Liver (tissue), 9 donors: ENCODE results near the gene BPIFA2. TPM values are rescaled to one million over a fixed set of nuclear protein-coding genes. Genes with fewer than 3 reads are reported as not detected.

Experiments
- DNase-seq: peaks from one replicate; pipeline ENCODE4 v3.0.0-alpha.2; 2017; ENCODE audit warnings: low spot score
- H3K27ac ChIP-seq, 2 donors: one replicate each; pipeline ENCODE4 v1.7.0; 2013; ENCODE audit warnings: inconsistent platforms in 2 of 2, low read length in 2 of 2, control low read depth in 1 of 2, low read depth in 1 of 2, mild to moderate bottlenecking in 1 of 2
- H3K27me3 ChIP-seq, 4 donors: one replicate each; pipeline versions ENCODE4 v1.6.1 to v1.7.0; 2013; ENCODE audit warnings: low read length in 3 of 4, inconsistent platforms in 1 of 4, mild to moderate bottlenecking in 1 of 4, moderate library complexity in 1 of 4; ENCODE audit not compliant: control insufficient read depth in 4 of 4, insufficient read depth in 4 of 4
- H3K36me3 ChIP-seq, 4 donors: one replicate each; pipeline versions ENCODE4 v1.6.1 to v1.7.0; 2013; ENCODE audit warnings: low read length in 3 of 4, mild to moderate bottlenecking in 3 of 4, low read depth in 1 of 4, moderate library complexity in 1 of 4; ENCODE audit not compliant: control insufficient read depth in 4 of 4, insufficient read depth in 3 of 4
- H3K4me1 ChIP-seq, 4 donors: one replicate each; pipeline versions ENCODE4 v1.6.1 to v1.7.0; 2013; ENCODE audit warnings: low read length in 3 of 4, mild to moderate bottlenecking in 3 of 4, moderate library complexity in 1 of 4; ENCODE audit not compliant: control insufficient read depth in 4 of 4, insufficient read depth in 4 of 4
- H3K4me3 ChIP-seq, 3 donors: one replicate each; pipeline versions ENCODE4 v1.6.1 to v1.7.0; 2013; ENCODE audit warnings: low read length in 3 of 3, control low read depth in 1 of 3, low read depth in 1 of 3, mild to moderate bottlenecking in 1 of 3
- H3K9ac ChIP-seq, 2 donors: one replicate each; pipeline ENCODE4 v1.7.0; 2013; ENCODE audit warnings: low read length in 2 of 2, mild to moderate bottlenecking in 2 of 2, moderate library complexity in 2 of 2, control low read depth in 1 of 2, low read depth in 1 of 2
- H3K9me3 ChIP-seq, 4 donors: one replicate each; pipeline versions ENCODE4 v1.6.1 to v1.7.0; 2013; ENCODE audit warnings: low read length in 3 of 4; ENCODE audit not compliant: control insufficient read depth in 4 of 4
- FOXA1 ChIP-seq: IDR thresholded peaks from 2 replicates; pipeline ENCODE4 v1.6.1; 2016; ENCODE audit warnings: antibody characterized with exemption
- FOXA2 ChIP-seq: IDR thresholded peaks from 2 replicates; pipeline ENCODE4 v1.6.1; 2016; ENCODE audit warnings: antibody characterized with exemption
- GABPA ChIP-seq, 2 donors: IDR thresholded peaks in 1 of 2; conservative IDR thresholded peaks in 1 of 2; 2 replicates each; pipeline ENCODE4 v1.6.1; 2016; ENCODE audit warnings: antibody characterized with exemption in 2 of 2, mild to moderate bottlenecking in 1 of 2, moderate library complexity in 1 of 2
- HNF4A ChIP-seq, 2 donors: conservative IDR thresholded peaks; 2 replicates each; pipeline ENCODE4 v1.6.1; 2016; ENCODE audit warnings: antibody characterized with exemption in 2 of 2, mild to moderate bottlenecking in 2 of 2
- HNF4G ChIP-seq: IDR thresholded peaks from 2 replicates; pipeline ENCODE4 v1.6.1; 2016; ENCODE audit warnings: antibody characterized with exemption
- NR2F2 ChIP-seq: IDR thresholded peaks from 2 replicates; pipeline ENCODE4 v1.6.1; 2016; ENCODE audit warnings: antibody characterized with exemption
- RAD21 ChIP-seq, 2 donors: IDR thresholded peaks; 2 replicates each; pipeline ENCODE4 v1.6.1; 2016; ENCODE audit warnings: antibody characterized with exemption in 2 of 2, mild to moderate bottlenecking in 2 of 2
- RXRA ChIP-seq, 2 donors: IDR thresholded peaks; 2 replicates each; pipeline ENCODE4 v1.6.1; 2017 to 2018; ENCODE audit warnings: antibody characterized with exemption in 2 of 2, mild to moderate bottlenecking in 1 of 2
- YY1 ChIP-seq: IDR thresholded peaks from 2 replicates; pipeline ENCODE4 v1.6.1; 2016; ENCODE audit warnings: antibody characterized with exemption, mild to moderate bottlenecking
- WGBS: extraction: QIAGEN DNeasy Blood & Tissue Kit; methylation state at CpG from one replicate; pipeline ENCODE4 v1.1.7; 2013; 5-methylcytosine and 5-hydroxymethylcytosine counted together
- polyA plus RNA-seq, 2 donors: library from polyadenylated mRNA; stranded (reverse) in 1 of 2; unstranded in 1 of 2; fragments of 200-250 nt in 1 of 2; fragments of >200 nt in 1 of 2; fragmentation: Nextera tagmentation in 1 of 2; extraction: Ambion mirVana in 1 of 2; gene quantifications; one replicate each; pipeline versions ENCODE4 v1.2.1 to v1.2.3, GENCODE V29; 2013 to 2015
- total RNA-seq, 2 donors: library from RNA; depleted of rRNA; stranded (reverse); fragments of >200 nt; gene quantifications; one replicate each; pipeline ENCODE4 v1.2.3, GENCODE V29; 2014
- TF ChIP-seq, protein P1 (sequence below): IDR thresholded peaks from 2 replicates; pipeline ENCODE4 v1.6.1; 2016; ENCODE audit warnings: antibody characterized with exemption
- TF ChIP-seq, protein P2 (sequence below): IDR thresholded peaks from 2 replicates; pipeline ENCODE4 v1.6.1; 2016; ENCODE audit warnings: antibody characterized with exemption, mild to moderate bottlenecking
- TF ChIP-seq, protein P3 (sequence below): IDR thresholded peaks from 2 replicates; pipeline ENCODE4 v1.6.1; 2016; ENCODE audit warnings: antibody characterized with exemption
- TF ChIP-seq, protein P4 (sequence below): fragments of 150-350 bp; IDR thresholded peaks from 2 replicates; pipeline ENCODE4 v1.5.1; 2017; ENCODE audit warnings: improper control_type of control experiment, low read depth, low read length; ENCODE audit not compliant: missing input control
- TF ChIP-seq, protein P5 (sequence below): IDR thresholded peaks from 2 replicates; pipeline ENCODE4 v1.6.1; 2016; ENCODE audit warnings: antibody characterized with exemption
- donor health status: healthy.
- donor health status: healthy.
- donor health status: healthy.
- donor health status: healthy.
- donor health status: healthy.

Gene BPIFA2
- total and polyA plus RNA-seq, 4 donors, result not detected

DNA sequence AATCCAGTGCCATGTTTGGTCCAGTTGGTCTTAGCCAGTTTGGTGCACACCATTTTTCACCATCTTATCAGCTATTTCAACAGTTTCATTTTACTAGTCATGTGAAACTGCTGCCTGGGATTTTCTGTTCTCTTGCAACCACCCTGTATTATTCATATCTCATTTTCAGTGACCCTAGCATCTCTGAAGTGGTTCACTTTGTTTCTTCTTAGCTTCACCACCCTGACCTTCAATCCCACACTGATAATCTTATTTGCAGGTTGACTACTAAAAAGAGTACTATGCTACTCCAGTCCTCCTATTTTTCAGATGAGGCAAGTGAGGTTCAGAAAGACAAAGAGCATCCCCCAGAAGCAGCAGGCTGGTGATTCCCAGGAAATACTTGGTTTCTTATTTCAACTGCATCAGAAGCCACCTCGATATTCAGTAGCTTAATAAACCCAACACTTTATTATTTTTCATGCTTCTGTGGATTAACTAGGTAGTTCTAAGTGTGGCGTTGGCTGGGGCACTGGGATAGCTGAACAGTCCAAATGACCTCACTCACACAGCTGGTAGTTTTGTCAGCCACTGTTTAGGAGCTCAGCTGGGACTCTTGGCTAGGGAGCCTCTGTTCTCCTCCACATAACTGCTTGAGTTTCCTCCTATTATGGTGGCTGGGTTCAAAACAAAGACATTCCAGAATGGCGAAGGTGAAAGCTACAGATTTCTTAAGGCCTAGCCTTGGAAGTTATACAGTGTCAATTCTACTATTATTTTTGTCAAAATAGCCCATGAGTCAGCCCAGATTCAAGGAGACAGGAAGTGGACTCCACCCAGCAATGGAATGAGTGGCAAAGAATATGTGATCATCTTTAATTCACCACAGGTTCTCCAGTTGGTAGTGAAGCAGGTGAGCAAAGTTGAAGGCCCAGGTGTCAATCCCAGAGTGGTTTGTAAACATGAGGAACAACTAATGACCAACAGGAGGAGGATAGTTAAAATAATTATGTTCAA, 47.9 kb upstream of the BPIFA2 start:
- no peak overlapping the region for H3K27ac ChIP-seq
- H3K4me3 ChIP-seq, result no peak overlapping the region
- peaks cover 0 to 2% (median 0%) of the 10 kb centered on the region in 4 donors for H3K27me3 ChIP-seq
- H3K9ac ChIP-seq, result no peak overlapping the region
- 83% methylated on average over 3 of the region's 3 CpGs for WGBS
- peaks cover 0 to 2% (median 0%) of the 10 kb centered on the region in 4 donors for H3K9me3 ChIP-seq
- H3K4me1 ChIP-seq, result peaks cover 4 to 10% (median 4%) of the 10 kb centered on the region in 4 donors
- no peak for DNase-seq
- TF ChIP-seq, protein P1, sequence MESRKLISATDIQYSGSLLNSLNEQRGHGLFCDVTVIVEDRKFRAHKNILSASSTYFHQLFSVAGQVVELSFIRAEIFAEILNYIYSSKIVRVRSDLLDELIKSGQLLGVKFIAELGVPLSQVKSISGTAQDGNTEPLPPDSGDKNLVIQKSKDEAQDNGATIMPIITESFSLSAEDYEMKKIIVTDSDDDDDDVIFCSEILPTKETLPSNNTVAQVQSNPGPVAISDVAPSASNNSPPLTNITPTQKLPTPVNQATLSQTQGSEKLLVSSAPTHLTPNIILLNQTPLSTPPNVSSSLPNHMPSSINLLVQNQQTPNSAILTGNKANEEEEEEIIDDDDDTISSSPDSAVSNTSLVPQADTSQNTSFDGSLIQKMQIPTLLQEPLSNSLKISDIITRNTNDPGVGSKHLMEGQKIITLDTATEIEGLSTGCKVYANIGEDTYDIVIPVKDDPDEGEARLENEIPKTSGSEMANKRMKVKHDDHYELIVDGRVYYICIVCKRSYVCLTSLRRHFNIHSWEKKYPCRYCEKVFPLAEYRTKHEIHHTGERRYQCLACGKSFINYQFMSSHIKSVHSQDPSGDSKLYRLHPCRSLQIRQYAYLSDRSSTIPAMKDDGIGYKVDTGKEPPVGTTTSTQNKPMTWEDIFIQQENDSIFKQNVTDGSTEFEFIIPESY, result no peak
- TF ChIP-seq NR2F2, result no peak
- no peak for TF ChIP-seq HNF4G
- TF ChIP-seq GABPA (IDR thresholded peaks at IDR 0.05 in 1 of 2, conservative IDR thresholded peaks at IDR 0.05 in 1 of 2), result no peak
- TF ChIP-seq, protein P2, sequence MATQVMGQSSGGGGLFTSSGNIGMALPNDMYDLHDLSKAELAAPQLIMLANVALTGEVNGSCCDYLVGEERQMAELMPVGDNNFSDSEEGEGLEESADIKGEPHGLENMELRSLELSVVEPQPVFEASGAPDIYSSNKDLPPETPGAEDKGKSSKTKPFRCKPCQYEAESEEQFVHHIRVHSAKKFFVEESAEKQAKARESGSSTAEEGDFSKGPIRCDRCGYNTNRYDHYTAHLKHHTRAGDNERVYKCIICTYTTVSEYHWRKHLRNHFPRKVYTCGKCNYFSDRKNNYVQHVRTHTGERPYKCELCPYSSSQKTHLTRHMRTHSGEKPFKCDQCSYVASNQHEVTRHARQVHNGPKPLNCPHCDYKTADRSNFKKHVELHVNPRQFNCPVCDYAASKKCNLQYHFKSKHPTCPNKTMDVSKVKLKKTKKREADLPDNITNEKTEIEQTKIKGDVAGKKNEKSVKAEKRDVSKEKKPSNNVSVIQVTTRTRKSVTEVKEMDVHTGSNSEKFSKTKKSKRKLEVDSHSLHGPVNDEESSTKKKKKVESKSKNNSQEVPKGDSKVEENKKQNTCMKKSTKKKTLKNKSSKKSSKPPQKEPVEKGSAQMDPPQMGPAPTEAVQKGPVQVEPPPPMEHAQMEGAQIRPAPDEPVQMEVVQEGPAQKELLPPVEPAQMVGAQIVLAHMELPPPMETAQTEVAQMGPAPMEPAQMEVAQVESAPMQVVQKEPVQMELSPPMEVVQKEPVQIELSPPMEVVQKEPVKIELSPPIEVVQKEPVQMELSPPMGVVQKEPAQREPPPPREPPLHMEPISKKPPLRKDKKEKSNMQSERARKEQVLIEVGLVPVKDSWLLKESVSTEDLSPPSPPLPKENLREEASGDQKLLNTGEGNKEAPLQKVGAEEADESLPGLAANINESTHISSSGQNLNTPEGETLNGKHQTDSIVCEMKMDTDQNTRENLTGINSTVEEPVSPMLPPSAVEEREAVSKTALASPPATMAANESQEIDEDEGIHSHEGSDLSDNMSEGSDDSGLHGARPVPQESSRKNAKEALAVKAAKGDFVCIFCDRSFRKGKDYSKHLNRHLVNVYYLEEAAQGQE, result no peak
- TF ChIP-seq, protein P3, sequence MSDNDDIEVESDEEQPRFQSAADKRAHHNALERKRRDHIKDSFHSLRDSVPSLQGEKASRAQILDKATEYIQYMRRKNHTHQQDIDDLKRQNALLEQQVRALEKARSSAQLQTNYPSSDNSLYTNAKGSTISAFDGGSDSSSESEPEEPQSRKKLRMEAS, result no peak
- no peak for TF ChIP-seq HNF4A (conservative IDR thresholded peaks at IDR 0.05)
- TF ChIP-seq, protein P4, sequence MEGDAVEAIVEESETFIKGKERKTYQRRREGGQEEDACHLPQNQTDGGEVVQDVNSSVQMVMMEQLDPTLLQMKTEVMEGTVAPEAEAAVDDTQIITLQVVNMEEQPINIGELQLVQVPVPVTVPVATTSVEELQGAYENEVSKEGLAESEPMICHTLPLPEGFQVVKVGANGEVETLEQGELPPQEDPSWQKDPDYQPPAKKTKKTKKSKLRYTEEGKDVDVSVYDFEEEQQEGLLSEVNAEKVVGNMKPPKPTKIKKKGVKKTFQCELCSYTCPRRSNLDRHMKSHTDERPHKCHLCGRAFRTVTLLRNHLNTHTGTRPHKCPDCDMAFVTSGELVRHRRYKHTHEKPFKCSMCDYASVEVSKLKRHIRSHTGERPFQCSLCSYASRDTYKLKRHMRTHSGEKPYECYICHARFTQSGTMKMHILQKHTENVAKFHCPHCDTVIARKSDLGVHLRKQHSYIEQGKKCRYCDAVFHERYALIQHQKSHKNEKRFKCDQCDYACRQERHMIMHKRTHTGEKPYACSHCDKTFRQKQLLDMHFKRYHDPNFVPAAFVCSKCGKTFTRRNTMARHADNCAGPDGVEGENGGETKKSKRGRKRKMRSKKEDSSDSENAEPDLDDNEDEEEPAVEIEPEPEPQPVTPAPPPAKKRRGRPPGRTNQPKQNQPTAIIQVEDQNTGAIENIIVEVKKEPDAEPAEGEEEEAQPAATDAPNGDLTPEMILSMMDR, result no peak
- no peak for TF ChIP-seq FOXA2
- TF ChIP-seq RAD21 (IDR thresholded peaks at IDR 0.05), result no peak
- TF ChIP-seq YY1, result no peak
- H3K36me3 ChIP-seq, result no peaks in the 10 kb centered on the region

DNA sequence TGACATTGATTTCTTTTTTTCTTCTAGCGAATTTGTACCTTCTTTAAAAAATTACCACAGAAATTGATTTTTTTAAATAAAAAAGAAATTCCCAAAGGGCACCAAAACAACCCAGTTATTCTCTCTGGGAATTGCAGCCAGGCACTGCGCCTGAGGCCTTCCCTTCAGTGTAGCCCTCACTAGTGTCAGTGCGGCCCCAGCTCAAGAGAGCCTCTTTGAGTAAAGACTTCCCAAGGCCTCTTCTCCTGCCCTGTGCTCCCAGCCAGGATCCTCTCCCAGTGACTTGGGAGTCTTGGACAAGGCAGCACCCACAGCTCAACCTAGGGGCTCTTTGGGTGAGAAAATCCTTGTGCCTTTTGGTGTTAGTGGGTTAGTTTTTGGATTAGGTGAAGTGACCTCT, 47.0 kb upstream of the BPIFA2 start:
- WGBS, result 94% methylated on average over 3 of the region's 3 CpGs
- Histone ChIP-seq H3K27ac (no peak overlapping the region), H3K9ac (no peak overlapping the region), H3K27me3 (peaks cover 0 to 2% (median 0%) of the 10 kb centered on the region in 4 donors), H3K4me1 (peaks cover 4 to 19% (median 11%) of the 10 kb centered on the region in 4 donors), H3K9me3 (peaks cover 0 to 2% (median 0%) of the 10 kb centered on the region in 4 donors), H3K4me3 (no peak overlapping the region), H3K36me3 (no peaks in the 10 kb centered on the region)
- DNase-seq, result no peak
- no peak for TF ChIP-seq RXRA (IDR thresholded peaks at IDR 0.05)
- no peak for TF ChIP-seq NR2F2
- TF ChIP-seq, protein P3, result no peak
- no peak for TF ChIP-seq HNF4G
- TF ChIP-seq FOXA1, result no peak
- TF ChIP-seq, protein P4, result no peak
- TF ChIP-seq RAD21 (IDR thresholded peaks at IDR 0.05), result no peak
- no peak for TF ChIP-seq GABPA (IDR thresholded peaks at IDR 0.05 in 1 of 2, conservative IDR thresholded peaks at IDR 0.05 in 1 of 2)
- TF ChIP-seq YY1, result no peak
- TF ChIP-seq, protein P2, result no peak
- TF ChIP-seq, protein P5, sequence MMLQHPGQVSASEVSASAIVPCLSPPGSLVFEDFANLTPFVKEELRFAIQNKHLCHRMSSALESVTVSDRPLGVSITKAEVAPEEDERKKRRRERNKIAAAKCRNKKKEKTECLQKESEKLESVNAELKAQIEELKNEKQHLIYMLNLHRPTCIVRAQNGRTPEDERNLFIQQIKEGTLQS, result no peak
